ENCODE data around the gene TPM2.

GRCh38 chr9:35635730-35636129 is 54.0 kb downstream of the TPM2 start:
- no peak for TF ChIP-seq CTCF (IDR thresholded peaks at IDR 0.05)
- no peak for TF ChIP-seq POLR2A (IDR thresholded peaks at IDR 0.05)
